ENCODE results near the gene LIN52.
"Not testable (repeated sequence)": the region's sequence is repeated elsewhere in the genome, so short reads cannot be mapped to it uniquely, and the experiment has no call there.

Gene LIN52

GRCh38 chr14:74111395-74112216, 26.9 kb downstream of the LIN52 start:
- peak in 1 of 2 experiments; percentile 52 for DNase-seq

DNA sequence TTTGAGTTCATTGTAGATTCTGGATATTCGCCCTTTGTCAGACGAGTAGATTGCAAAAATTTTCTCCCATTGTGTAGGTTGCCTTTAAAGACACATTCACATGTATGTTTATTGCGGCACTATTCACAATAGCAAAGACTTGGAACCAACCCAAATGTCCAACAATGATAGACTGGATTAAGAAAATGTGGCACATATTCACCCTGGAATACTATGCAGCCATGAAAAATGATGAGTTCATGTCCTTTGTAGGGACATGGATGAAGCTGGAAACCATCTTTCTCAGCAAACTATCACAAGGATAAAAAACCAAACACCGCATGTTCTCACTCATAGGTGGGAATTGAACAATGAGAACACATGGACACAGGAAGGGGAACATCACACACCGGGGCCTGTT, 40.7 kb downstream of the LIN52 start:
- DNase-seq = not testable (repeated sequence)

DNA sequence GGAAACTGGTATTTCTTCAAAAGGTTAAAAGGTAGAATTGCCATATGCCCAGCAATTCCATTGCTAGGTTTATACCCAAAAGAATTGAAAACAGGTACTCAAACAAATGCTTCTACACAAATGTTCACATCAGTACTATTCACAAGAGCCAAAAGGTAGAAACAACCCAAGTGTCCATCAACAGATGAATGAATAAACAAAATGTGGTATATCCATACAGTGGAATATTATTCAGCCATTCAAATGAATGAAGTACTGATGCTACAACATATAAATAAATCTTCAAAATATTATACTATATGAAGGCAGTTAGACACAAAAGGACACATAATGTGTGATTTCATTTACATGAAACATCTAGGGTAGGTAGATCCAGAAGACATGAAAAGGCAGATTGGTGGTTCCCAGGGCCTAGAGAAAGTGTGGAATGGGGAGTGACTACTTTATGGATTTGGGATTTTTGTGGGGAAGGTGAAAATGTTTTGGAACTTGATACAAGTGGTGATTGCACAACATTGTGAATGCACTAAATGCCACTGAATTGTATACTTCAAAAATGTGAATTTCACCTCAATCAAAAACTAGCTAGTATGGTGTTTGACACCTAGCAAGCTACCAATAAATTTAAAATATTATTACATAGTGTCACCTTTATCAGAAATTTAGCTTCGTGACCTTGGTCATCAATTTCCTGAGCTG, 41.7 kb downstream of the LIN52 start:
- DNase-seq = no peak

GRCh38 chr14:74127634-74128033, 42.9 kb downstream of the LIN52 start:
- no peak for DNase-seq

- DNase-seq = no peak
Observed at GRCh38 chr14:74133833-74134481, 49.2 kb downstream of the LIN52 start.

GRCh38 chr14:74134484-74134883, 49.7 kb downstream of the LIN52 start:
- DNase-seq = no peak

- no peak for DNase-seq
Observed at GRCh38 chr14:74135426-74135825, 50.7 kb downstream of the LIN52 start.

GRCh38 chr14:74140374-74140850, 55.7 kb downstream of the LIN52 start:
- DNase-seq = peak in 1 of 2 experiments; percentile 44

DNA sequence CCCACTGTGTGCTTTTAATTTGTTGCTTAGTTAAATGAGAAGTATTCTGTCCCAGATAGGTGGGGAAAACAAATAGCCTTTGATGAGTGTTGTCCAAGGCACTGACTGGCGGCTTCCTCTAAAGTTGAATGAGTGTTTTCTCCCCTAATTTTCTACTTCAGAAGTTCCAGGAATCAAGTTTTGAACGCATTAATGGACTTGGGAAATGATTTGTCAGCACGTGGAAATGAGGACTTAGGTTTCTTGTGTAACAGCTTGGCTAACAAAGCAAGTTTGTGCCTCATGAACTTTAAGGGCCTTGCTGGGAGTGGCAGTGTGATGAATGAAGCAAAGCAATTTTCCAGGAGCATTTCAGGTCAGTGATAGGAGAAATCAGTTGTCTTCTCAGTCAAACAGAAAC, 56.9 kb downstream of the LIN52 start:
- no peak for DNase-seq

GRCh38 chr14:74142523-74142922, 57.8 kb downstream of the LIN52 start:
- no peak for DNase-seq

DNA sequence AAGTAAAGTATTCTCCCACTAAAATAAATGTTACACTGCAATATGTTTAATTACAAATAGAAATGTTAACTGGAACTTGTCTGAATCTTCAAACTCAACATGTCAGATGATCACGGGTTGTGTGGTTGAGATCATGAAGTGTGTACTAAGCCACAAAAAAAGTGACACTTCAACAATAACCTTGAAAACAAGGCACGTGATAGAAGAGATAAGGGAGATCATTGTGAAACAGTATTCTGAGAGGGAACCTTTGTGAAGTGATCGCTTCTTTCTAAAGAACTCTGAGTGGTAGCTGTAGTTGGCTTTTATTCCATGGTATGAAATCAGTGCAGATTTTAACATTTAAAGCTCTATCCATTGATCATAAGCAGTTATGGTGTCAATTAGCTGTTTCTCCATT, 60.0 kb downstream of the LIN52 start:
- no peak for DNase-seq

- no peak for DNase-seq
Observed at GRCh38 chr14:74147571-74147970, 62.8 kb downstream of the LIN52 start.

- no peak for DNase-seq
Observed at GRCh38 chr14:74148705-74149104, 63.9 kb downstream of the LIN52 start.

- DNase-seq = no peak
Observed at GRCh38 chr14:74155287-74155686, 70.5 kb downstream of the LIN52 start.

DNA sequence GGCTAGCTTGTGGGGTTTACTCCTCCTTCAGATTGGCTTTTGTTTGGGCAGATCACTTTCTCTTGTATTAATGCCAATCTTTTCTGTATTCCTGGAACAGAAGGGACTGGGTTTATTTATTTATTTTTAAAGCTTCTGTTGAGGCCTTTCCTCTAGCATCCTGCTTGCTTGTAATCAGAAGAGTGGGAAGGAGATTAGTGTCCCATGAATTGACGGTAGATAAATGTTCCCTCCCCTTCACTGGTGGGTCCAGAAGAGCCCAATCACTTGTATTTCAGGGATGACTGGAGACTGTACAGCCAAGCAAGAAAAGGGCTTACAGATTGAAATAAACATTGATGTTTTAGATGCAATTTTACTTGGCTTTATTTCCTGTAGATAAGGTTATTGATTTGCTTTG, 71.0 kb downstream of the LIN52 start:
- no peak for DNase-seq

DNA sequence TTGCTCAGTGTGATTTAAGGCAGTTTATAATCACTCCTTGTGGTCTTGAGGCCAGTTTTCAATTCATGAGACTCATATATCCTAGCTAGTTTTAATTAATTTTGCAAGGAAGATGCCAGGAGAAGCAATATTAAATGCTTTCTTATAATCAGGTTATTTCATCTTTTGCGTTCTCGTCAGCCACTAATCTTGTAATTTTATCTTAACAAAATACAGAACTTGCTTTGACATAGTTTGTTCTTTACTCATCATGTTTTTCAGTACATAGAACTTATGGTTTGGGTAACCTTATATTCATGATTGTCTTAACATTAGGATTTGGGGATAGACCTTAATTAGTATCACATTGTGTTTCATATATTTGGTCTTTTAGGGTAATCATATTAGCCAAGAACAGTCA, 76.0 kb downstream of the LIN52 start:
- no peak for DNase-seq

GRCh38 chr14:74161526-74162158, 76.9 kb downstream of the LIN52 start:
- DNase-seq = no peak

DNA sequence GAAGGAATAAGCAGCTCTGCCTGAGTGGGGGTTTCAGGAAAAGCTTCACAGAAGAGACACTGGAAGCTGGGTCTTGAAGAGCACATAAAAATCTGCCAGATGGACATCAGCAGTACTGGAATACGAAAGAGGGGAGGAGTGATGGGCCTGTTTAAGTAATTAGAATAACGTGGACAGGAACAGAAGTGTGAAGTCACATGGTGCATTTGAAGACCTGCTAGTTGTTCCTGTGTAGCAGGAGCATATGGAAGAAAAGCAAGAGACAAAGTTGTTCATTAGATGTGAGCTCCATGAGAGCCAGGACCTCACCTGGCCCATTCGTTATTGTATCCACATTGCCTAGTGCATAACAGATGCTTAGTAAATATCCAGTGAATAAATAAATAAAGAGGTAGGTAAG, 85.2 kb downstream of the LIN52 start:
- no peak for DNase-seq

- DNase-seq = no peak
Observed at GRCh38 chr14:74176400-74176793, 91.6 kb downstream of the LIN52 start.

DNA sequence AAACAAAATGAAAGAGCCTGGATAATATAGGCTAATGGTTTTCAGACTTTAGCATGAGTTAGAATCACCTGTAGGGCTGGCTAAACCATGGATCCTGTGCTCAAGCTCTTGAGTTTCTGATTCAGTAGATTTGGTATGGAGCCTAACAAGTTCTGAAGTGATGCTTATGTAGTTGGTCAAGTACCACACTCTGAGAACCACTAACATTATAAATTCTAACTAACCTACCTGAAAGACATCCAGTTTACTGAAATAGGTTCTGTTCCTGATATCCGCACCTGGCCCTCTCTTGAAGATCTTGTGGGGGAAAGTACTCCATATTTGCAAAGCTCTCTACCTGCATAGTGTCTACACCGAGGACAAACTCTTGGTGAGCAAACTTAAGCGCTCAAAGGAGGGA, 95.1 kb downstream of the LIN52 start:
- no peak for DNase-seq

GRCh38 chr14:74190927-74191575, 106.3 kb downstream of the LIN52 start:
- no peak for DNase-seq

DNA sequence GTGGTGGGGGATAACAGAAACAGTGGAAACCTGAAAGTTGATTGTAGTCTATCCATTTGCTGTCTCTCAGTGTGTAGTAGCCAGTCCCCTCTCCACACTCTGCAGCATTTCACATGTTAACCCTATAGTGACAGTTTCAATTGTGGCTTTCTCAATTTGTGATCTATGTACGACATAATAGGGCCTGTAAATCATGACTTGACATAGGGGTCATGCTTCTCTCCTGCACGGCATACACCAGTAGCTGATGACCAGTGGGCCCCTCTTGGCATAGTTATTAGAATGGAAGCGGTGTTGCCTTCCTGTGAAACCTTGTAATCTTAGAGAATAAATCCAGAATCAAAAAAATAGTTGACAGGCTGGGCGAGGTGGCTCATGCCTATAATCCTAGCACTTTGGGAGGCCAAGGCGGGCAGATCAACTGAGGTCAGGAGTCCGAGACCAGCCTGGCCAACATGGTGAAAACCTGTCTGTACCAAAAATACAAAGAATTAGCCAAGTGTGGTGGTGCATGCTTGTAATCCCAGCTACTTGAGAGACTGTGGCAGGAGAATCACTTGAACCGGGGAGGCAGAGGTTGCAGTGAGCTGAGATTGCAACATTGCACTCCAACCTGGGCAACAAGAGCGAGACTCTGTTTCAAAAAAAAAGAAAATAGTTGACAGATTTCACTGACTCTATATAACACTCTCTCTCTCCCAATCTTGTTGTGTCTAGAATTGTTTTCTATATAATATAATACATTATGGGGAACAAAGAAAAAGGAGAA, 109.9 kb downstream of the LIN52 start:
- DNase-seq = no peak
